Umbilical cord (tissue), 2 donors: ENCODE measurements around the gene DICER1. TPM values are rescaled to one million over a fixed set of nuclear protein-coding genes. Genes with fewer than 3 reads are reported as not detected.

ENCODE experiments used
- DNase-seq: peaks from one replicate; pipeline ENCODE4 v3.0.0-alpha.2; 2015; ENCODE audit warnings: low spot score
- total RNA-seq: library from RNA; depleted of rRNA; stranded (reverse); fragments of >200 nt; gene quantifications from one replicate; pipeline ENCODE4 v1.2.3, GENCODE V29; 2014; ENCODE audit warnings: low replicate concordance; ENCODE audit not compliant: insufficient read depth

Gene DICER1
- total RNA-seq, 1 donor from 2014 or later, result 319 TPM

DNA sequence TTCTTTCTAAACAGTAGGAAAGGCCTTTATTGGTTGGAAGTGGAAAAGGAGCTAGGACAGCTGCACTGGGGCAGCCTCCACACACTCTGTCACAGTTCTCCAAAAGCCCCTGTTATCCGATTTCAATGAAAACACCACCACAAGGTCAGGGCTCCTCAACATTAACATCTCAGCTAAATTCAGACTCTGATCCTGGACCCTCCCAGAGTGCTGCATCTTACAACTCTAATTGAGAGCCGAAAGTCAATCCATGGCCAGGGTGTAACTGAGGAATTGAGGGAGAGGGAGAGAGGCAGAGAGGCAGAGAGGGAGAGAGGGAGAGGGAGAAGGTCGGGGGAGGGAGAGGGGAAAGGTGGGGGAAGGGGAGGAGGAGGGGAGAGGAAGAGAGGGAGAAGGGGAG lies 32.1 kb downstream of the DICER1 start:
- no peak for DNase-seq

DNA sequence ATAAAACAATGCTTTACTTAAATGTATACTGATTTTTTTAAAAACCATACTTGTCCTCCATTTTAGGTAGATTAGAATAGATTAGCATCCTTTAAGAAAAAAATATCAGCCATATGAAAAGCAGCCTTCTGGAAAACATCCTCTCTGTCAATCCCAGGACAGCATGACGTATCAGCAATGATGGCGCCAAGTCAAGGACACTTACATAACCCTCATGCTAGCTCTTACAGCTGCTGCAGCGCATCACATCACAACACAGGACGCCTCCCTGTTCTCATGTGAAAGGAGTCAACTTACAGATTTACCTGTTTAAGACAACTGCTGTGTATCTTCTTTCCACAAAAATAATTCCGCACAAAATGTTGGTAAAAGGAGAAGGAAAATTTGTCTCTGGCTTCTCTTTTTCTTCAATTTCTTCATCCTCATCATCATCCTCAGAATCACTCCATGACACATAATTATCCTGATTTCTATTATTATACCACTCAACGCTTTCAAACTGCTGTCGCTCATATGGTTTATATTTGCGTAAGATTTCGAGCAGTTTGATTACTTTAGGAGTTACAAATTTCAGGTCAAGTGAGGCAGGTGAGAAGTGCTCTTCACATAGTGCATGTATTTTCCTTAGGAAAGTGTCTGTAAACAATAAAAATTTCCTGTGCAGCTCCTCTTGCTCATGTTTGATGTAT lies 33.3 kb downstream of the DICER1 start:
- no peak for DNase-seq

DNA sequence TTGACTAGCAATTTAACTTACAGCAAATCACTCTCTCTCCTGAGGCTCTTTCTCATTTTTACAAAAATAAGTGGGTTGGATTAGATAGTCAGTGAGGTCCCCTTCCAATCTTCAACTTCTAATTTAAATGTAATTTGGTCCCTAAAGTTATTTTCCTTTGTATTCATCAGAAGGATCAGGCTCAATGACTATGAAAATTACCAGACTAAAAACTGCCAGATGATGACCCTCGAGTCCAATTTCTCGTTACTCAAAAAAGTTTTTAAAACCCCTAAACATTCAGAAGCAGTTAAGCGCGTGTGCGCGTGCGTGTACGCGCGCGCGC lies 34.7 kb downstream of the DICER1 start:
- DNase-seq, result no peak

DNA sequence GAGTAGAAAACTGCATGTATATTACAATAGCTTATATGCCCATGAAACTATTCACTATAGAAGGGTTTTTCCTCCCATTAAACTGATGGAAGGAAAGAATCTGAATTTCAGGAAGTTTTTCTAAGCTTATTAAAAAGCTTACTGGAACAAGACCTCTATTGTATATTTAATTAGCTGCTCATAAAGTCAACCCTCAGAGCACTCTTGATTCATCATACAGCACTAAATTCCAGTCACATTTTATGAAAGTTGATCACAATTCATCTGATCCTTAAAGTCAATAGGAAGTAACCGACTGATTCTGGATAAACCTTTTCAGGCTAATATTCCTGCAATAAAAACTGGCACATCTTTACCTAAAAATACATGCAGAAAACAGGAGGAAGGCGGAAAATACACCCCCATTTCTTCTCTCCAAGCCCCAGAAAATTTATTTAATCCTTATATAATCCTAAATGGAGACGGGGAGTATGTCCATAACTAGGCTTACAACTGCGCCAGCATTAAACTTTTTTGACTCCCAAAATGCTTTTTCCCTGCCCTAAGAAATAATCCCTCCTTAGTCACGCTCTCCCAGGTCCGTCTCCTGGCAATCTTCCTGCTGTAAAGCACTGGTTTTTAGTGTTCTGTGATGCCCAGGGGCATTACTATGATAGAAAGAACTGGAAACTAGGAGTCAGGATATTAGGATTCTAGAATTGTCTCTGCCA lies 35.3 kb downstream of the DICER1 start:
- peak; percentile 41 for DNase-seq

DNA sequence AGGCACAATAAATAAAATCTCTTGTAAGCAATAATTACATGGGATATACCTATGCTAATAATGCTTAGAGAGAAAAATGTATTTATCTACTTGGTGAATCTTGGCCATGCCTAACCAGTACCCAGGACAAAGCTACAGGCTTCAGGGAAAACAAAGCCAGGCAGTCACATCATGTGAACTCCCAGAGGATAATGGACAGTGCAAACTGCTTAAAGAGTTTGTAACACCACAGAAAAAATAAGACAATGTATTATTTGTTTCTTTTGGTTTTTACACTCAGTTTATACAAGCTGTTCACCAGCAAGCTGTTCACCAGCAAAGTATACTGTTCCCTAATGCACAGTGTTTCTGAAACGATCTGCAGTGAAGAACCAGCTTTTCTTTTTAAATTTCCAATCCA lies 38.0 kb downstream of the DICER1 start:
- DNase-seq, result no peak

DNA sequence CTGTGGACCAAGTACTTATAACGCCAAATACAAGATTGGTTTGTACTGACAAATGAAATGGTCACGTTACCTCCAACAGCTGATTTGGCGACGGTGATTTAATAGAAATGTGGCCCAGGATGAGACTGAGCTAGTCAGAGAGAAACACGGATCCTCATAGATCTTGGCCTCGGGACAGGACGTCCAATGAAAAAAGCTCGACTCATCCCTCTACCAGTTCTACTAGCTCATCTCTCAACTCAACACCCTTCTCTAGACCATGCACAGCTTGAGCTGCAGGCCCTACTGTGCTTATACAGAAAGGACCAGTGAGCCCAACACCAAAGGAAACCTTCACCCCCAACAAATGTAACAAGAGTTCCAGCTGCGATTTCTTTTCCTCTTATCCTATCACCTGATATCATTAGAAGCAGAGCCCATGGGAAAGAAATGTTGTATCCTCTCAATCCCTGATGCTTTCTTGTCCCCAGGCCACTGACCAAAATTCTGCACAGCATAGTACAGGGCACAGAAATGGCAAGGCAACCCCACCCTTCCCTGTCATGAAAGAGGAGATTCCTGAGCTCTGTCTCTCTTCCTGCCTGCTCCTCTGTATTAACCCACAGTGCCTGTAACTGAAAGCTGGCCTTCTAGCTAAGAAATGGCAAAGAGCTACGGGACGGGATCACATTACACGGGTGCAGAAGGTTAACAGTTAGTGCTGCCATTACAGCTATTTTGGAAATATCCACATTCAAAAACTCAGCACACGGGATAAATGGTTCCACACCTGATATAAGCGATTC lies 39.2 kb downstream of the DICER1 start:
- DNase-seq, result no peak

DNA sequence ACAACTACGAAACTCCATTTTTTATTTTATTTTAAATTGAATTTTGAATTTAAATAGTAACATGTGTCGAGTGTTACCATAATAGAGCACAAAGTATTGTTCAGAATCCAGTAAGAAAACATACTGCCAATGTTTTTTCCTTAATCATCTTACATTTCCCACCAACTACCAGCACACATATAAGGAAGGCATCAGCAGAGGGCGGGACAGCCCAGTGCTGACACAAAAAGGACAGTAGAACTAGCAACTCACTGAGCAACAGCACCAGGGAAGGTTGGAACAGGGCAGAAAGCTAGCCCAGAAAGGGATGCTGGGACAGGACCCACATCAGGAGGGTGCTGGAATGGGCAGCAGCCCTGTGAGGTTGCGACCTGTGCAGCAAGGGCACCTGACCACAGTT lies 43.9 kb downstream of the DICER1 start:
- DNase-seq, result no peak

DNA sequence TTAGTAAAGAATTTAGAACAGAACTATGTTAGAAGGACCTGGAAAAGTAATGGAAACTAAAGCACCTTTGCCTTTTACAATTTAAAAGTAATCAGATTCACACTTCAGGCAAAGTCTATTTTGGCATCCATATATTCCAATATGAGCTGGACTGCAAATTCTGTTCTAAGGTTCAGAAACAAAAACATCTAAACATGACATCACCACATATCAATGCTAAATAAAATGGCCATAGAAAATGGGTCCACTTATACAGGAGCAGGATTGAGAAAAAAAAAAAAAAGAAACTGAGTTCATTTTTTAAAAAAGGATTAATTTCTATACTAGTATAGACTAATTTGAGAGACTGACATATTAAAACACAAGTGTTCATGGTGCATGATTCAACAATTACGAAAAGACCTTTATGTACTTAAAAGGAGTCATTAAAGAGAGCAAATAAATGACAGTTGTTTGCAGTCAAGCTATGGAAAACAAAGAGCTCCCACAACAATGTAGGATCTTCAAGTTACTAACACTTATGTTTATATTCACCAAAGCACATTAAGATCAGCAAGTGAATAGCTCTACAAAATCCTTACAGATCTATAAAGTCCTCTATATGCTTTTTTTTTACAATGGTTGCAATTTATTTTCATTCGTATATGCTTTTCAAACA lies 45.7 kb downstream of the DICER1 start:
- no peak for DNase-seq

DNA sequence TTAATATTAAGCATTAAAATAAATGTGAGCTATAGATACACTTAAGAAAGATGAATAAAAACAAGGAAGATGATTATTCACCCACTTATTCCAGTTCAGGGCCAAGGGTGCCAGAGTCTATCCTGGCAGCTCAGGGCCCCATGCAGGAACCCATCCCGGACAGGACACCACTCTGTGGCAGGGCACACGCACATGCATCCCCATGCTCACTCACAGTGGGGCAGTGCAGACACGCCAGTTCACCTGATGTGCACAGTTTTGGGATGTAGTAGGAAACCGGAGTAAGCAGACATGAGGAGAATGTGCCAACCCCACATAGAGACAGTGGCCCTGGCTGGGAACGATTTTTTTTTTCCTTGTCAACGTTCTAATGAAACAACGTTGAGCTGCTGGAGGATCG lies 47.2 kb downstream of the DICER1 start:
- DNase-seq, result no peak

DNA sequence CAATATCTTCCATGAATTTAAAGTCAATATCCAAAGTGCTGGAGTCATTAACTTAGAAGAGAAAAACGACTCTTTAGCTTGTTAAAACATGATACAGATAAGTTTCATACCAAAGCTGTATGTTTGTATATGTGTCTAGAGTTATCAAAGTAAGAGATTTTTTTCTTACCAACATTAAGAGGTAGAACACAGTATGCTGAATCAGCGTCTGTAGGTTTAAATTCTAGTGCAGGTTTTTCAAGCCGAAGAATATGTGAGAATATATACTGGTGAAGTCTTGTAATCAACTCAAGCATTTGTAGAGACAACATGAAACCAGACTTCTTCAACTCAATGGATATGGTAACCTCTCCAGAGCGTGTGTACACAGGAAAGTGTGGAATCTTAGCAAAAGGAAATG lies 49.6 kb downstream of the DICER1 start:
- DNase-seq, result no peak

DNA sequence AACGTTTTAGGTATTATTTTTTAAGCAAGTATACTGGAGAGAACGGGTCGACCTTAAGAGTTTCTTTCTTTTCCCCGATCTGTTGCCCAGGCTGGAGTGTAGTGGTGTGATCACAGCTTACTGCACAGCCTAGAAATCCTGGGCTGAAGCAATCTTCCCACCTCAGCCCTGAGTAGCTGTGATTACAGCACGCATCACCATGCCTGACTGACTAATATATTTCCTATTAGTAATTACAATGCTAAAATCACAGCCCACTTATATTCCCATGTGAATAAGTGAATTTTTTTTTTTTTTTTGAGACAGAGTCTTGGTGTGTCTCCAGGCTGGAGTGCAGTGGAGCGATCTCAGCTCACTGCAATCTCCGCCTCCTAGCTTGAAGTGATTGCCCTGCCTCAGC lies 50.4 kb downstream of the DICER1 start:
- no peak for DNase-seq

DNA sequence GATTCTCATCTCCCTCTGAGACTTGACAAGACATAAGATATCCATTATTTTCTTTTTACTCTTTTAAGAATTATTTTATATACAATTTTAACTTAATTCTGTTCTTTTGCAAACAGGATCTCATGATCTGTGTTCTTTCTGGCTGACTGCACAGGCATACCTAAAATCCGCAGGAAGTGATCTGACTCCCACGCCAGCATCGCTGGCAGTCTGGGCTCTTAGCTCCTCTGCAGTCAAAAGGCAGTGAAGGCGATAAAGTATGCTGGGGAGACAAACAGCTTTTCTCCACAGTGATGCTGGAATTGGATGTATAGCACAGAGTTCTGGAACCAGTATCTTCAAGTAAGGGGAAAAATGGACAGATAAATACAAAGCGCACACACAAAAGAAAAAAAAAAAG lies 52.4 kb downstream of the DICER1 start:
- DNase-seq, result no peak

DNA sequence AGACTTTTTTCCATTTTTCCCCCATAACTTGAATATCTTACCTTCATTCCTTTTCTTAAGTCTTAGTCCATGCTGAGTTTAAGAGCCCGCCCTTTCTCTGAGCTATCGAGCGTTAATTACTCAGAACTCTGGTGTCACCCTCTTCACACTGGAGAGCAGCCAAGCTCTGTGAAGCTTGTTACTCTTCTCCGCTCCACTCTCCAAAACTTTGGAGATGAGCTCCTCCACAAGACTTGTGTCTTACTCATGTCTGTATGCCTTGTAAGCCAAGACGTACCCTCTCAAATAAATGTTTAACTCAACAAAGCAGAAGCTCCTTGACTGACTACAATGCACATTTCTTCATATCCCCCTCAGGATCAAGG lies 54.7 kb downstream of the DICER1 start:
- no peak for DNase-seq

DNA sequence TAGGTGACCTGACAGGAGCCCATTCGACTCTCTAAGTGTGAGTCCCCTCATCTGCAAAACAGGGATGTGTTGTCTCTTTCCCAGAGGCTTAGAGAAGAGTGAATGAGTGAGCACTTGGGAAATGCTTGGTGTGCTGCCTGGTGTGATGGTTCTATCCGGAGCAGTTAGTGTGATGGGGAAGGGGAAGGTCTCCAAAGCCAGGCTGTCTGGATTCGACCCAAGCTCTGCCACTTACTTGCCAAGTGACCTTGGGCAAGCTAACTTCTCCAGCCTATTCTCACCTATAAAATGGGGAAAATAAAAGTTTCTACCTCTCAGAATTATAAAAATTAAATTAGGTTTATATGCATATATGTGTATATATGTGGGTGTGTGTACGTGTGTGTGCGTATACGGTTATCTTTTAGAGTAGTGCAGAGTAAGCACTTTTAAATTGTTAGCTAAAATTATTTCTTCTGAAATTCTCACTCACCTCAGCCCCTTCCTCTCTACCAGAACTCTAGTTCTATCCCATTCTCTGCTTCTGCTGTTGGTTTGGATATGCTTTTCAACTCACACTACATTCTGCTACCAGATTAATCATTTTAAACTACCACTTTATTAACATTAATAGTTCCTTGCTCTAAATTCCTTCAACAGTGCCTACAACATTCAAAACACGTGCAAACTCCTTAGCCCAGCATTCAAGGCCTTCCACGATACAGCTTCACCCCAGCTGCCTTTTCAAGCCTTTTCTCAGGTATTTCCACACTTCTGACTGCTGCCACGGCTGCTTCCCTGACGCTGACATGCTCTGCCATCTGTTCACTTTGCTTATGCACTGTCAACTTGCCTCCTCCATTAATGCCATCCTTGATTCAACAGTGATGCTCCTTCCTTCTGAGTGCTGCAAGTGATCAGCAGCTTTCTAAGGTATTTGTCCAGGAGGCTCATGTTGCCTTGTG lies 55.3 kb downstream of the DICER1 start:
- DNase-seq, result no peak

DNA sequence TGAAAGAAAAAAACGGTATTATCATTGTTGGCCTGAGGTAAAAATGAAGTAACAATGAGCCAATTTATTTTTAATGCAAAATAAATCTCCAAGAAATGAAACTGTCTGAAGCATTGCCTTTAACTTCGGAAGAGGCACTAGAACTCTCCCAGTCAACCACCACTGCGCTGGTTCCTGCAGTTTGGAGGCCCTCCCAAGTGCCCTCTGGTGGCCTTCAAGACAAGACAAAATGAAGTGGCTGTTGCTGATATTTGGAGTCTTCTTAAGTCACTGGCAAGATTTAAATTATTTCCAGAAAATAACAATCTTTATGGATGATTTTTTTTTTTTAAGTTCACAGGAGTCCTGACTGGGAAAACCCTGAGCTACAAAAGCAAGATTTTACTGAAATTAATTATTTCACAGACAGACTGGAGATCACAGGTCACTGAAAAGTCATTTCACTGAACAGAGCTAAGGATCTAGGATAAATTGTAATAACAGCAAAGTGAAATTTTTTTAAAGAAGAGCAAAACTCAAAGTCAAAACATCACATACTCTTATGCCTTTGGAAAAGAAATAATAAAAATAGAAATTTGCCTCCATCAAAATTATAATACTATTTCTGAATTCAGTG lies 58.2 kb downstream of the DICER1 start:
- peak; percentile 88 for DNase-seq

DNA sequence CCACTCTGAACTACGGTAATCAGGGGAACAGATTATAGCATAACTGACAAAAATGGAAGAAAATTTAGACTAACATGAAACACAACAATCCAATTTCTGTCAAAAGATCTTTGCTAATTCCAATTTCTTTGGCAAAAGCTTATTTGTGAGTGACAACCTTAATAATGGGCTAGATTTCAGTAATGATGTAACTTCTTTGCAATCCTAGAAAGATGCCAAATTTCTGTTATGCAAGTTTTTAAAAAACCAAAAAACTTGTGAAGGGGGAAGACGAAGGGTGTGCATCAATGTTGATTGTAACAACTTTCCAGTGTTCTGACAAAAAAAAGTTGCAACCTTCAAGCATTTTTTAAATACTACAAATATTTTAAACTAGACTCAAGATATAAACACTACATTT lies 59.9 kb downstream of the DICER1 start:
- DNase-seq, result peak; percentile 28

DNA sequence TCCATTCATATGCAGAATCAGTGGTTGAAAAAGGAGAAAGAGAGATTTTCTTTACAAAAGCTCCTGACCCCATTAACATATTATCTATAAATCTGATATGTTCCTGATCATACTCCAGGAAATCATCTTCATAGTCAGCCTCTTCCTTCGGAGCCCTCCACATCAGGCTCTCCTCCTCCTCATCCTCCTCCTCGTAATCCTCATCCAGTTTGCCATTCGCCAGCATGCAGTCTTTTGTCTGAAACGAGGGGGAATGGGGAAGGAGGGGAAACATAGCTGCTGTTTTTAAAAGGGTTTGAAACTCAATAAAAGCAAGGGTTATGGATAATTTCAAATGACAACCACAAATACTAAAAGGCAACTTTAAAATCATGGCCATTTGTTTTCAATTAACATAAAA lies 60.9 kb downstream of the DICER1 start:
- no peak for DNase-seq

DNA sequence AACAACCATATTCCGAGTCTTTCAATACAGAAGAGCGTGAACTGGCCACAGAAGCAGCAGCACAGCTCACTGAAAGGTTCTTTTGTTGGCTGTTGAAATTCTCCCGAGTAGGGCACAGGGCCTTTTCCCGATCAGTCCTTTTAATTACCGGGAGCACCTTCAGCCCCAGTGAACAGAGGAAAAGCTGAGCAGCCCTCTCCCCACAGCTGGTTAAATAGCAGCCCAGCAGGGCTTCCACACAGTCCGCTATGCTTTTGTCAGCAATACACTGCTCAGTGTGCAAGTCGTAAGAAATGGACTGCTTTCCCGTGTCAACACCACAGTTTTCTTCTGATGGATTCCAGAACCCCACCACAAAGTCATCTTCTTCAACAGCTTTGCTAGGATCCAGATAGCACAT lies 61.3 kb downstream of the DICER1 start:
- DNase-seq, result peak; percentile 93

DNA sequence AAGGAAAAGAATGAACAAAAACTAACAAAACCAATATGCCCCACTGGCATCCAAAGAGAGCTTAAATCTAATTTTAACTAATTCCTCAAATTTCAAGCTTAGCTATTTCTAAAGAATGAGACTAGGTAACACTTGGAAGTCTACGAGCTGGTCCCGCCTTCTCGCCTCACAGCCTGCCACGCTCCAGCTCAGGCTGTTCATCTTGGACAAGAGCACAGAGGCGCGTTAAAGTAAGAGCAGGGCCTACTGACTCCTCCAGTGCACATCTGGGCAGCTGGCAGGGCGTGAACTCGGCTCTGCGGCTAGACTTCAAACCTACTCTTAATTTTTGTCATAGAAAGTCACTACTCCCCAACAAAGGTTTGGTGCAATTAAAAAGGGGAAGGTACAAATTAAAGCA lies 64.6 kb downstream of the DICER1 start:
- no peak for DNase-seq

DNA sequence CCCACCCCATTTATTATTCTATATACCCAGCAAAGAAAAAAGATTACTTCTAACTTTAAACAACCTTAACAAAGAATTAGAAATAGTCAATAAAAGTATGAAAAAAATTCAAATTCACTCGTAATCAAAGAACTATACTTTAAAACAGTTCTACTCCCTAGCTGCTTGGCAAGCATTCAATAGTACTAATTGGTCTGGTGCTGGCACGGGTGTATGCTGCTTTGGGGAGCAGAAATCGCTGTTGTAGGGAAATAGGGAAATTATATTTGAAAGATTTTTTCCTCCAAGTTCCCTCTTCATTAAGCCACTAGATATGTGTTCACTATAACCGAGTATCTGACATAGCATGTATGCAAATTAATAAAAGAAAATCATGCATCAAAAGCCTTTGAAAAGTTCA lies 65.7 kb downstream of the DICER1 start:
- DNase-seq, result no peak

DNA sequence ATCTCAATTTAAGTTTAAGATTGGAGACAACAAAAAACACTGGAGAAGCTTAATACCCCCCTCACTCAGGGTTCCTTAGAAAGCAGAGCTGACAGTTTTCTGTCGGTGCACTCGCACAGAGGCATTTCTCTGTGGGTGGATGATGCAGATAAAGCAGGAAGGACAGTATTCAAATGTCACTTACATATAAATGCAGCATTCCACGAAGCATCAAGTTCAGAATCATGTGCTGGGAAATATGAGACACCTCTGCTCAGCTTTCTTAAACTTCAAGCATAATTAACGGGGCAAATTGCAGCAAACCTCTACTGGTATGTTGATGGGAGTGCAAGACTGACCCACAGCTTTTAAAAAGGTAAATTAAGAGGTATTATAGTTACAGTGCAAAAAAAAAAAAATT lies 68.7 kb downstream of the DICER1 start:
- DNase-seq, result no peak
